Glomerular visceral epithelial cell (primary cell): ENCODE data around the gene REEP1.
"Not testable (repeated sequence)": the region's sequence is repeated elsewhere in the genome, so short reads cannot be mapped to it uniquely, and the experiment has no call there.

Source experiments
- DNase-seq: peaks from one replicate; pipeline ENCODE4 v3.0.0-alpha.2; 2016; ENCODE audit errors: extremely low spot score

Gene REEP1

DNA sequence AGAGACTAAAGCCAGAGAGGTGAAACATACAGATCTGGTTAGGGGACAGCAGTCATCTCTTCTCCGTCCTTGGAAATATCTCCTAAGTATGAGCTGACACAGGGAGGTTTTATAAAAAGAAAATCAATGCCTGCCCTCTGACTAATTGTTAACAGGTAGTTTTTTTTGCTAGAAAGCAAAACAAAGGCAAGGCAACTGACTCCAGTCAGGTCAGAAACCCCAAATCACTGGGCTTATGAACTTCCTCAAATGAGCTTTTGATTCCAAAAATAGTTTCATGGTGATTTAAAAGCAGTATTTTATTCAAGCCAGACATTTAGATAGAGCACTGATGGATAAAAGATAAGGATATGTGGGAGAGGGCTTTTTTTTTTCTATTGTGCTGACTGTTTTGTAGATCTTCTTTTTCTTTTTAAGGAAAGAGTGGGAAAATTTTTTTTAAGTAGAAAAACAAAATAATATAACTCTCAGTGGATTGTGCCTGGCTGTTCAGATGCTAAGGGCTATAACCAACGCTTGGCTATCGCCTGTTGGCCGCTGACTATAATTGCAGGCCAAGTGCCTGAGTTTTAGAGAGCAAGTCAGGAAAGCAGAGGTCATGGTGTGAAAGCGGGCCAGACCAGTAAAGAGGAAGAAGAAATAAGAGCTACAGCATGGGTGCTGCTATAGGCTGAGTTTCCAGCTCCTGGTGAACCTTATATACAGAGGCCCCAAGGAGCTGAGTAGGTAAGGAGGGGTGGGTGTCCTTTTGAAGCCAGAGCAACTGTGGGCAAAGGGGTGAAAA lies 93.3 kb downstream of the REEP1 start:
- DNase-seq = no peak

DNA sequence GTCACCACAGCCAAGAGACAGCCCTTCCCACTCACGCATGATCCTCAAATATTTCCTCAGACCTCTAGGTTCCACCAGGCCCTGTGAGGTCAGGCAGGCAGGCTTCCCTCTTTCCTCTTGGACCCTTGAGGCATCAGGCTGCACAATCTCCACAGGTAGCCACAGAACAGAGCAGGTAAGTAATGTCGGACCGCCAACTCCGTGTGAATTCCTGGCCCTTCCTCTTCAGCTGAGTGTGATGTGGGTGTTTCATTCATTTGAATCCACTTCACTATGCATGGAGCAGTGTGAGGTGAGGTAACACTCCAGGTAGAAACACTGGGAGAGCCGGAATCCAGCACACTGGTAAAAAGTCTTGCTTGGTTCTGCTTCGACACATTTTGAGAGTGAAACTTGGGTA lies 94.2 kb downstream of the REEP1 start:
- DNase-seq = no peak

DNA sequence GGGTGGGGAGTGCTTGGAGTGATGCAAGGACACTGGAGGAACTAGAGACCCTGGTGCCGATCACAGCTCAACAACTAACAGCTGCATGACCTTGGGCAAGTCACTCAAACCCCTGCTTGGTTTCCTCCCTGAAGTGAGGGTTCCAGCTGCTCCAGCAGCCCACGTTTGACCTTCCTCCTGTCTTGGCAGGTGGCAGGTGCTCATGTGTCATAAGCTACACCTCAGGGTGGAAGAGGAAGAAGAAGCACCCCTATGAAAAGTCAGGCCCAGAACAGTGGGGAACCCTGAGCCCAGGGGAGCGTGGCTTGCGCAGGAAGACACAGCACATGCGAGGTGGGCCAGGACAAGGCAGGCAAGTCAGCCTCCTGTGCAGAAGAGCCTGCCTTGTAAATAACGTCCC lies 95.8 kb downstream of the REEP1 start:
- DNase-seq = no peak

DNA sequence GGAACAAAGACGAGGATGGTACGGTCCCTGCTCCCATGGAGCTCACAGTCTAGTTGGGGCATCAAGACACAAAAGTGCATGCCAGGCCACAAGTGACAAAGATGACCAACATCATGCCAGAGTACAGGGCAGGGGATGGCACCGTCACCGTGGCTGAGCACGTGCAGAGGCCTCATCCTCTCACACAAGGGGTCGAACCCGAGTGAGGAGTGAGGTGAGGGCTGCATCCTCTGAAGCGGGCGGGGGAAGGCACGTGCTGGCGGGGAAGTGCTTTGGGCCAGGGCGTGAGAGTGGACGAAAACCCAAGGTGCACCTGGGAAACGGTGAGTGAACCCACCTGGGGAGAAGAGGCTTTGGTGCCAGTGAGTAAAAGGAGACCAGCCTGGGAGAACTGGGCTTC lies 97.2 kb downstream of the REEP1 start:
- DNase-seq = no peak

DNA sequence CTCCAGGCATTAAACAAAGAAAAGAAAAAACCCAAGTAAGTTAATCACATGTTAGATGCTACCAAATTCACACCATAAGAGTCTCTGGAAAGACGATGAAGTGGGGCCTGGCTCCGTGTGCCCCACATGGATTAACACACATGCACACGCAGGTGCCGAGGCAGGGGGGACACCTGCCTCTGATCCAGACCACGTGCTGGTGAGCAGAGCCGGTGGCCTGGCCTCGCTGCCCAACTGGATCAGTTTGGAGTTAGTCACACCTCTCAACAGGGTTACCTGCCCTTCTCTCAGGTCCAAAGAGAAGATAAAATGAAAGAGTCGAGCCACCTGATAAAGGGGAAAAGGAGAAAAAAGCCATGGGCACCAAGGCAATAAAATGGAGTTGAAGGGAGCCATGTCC lies 97.7 kb downstream of the REEP1 start:
- no peak for DNase-seq

DNA sequence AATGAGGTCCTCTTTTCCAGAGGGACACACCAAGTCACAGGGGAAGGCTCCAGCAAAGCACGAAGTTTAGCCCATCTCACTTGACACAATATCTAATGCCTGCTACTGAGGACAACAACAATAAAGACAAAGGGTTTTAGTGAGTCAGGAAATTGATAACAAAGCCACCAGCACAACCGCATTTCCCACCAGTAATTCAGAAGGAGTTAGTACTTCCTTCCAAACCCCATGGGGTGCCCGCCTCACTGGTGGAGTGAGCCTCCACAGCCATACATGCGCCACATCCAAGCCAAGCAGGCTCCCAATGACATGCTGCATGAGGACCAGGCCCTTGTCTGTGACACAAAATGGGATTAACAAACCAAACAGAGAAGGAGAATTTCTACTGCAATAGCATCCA lies 98.1 kb downstream of the REEP1 start:
- DNase-seq = no peak

DNA sequence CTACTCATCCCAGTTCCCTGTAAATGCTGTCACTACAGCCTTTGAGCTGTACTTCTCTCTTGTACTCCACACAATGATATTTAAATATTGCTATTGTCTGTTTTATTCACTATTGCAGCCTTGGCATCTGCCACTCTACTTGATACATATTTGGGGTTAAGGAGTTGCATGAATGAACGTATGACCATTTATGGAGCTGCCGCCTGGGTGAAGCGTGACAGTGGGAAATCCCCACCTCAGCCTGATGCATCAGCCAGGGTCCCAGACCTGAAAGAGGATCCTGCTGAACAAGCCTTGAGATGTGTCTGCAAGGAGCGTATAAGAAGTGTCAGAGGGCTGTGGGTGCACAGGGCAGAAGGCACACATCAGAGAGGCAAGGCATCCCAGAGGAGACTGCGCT lies 99.1 kb downstream of the REEP1 start:
- DNase-seq = peak; percentile 54

DNA sequence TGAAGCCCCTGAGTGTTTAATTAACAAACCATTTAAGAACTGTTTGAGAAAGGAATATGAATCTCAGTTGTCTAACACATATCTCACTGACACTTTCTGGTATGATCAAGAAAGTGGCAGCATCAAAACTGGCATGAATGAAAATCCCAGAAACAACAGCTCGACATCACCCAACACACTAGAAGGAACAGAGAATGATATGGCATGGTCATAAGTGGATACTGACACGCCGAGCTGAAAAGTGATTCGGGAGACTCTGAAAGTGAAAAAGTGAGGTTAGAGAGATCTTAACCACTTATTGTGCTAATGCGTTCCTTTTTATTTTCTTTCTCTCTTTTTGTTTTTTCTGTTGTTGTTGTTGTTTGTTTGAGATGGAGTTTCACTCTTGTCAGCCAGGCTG lies 100.3 kb downstream of the REEP1 start:
- no peak for DNase-seq

DNA sequence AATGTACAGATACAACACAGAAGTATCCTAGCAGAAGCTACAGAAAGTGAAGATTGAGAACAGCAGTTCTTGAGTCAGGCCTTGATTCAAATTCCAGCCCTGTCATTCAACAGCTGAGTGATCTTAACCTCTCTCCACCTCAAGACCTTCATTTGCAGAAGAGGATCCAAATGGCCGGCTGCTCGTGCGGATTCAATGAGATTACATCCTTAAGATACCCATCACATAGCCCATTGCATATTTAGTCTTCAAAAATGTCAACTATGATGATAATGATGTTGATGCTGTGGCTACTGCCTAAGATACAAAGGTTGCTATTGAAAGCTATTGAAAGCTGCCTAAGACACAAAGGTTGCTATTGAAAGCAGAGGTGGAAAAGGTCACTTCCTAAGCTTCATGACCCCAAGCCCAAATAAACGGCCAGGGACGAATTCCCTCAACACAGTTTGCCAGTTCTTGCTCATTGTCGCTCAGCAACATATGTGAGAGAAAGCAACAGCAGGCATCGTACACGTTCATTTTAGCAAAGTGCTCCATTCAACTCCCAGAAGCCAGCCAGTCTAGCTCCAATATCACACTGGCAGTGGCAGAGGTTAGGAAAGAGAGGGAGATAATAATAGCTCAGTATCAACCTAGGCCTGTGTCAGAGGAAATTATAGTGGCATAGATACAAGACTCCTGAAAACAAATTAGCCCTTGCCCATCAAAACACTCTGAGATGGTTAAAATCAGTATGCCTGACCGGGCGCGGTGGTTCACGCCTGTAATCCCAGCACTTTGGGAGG lies 102.0 kb downstream of the REEP1 start:
- DNase-seq = no peak

DNA sequence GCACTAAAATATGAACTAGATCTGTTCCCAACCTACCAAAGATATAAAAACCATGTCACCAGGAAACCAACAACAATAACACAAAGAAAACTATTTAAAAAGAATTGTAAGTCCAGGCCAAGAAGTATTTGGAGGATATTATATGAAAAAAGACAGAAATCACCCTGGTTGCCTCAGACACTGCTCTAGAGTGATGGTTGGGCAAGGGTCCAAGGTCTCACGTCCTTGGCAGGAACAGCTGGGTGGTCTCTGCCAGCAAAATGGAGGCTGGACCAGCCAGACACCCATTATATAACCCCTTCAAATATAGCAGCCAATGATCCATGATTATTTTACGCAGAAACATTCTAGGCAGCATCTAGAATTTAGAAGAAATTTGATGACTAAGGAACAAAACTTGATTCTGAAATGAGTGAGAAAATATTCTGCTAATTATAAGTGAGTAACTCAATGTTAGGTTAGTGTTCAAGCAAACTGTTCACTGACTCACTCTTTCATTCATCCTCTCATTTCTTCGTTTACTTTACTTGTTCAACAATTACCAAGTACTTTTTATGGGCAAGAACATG lies 102.8 kb downstream of the REEP1 start:
- DNase-seq = no peak

DNA sequence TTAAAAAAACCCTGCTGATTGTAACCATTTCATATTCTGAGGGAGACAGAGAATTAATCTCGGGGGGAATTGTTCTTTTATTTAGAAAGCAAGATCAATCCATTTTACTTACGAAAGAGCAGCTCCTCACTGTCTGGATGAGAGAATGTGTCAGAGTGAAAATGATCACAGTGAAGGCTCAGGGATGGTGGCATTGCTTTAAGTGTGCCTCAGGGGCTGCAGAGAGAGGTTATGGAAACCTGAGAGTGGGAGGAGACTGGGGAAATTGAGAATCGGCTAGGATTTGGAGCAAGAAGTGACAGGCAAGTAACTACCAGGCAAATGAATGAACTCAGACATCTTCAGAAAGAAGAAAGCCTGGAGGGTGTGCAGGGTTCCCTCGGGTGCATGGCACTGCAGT lies 104.0 kb downstream of the REEP1 start:
- DNase-seq = no peak

DNA sequence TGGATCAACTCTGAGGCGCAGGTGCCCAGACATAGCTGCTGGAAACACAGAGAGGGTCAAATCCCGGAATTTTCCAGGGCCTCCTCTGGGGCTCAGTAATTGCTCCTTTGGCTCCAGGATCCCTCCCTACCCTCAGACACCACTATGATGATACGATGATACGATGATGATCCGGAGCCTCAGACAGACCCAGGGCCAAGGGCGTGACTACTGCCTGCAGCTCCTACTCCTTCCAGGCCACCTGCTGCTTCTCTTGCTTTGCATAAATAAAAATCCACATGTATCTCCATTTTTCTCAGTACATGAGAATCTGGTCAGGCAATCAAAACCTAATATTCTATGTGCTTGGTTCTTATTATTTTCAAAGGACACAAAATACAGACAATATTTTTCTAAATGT lies 104.5 kb downstream of the REEP1 start:
- no peak for DNase-seq

DNA sequence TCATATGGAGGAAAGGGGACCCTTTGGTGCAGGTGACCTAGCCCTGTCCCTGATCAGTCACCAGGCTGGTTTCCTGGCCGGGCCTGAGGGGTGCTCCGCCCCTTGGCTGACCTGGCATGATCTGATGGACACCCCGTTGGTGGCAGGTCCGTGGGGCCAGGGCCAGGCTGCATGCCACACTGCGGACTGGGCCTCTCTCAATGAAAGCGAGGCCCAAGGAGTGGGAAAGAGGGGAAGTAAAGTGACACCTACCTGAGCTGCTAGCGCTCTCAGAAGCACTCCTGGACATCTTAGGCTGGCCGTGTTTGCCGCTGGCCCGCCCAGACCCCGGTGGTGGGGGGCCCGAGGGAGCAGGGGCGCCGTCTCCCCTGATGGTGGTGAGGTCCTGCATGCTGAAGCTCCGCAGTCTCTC lies 105.0 kb downstream of the REEP1 start:
- no peak for DNase-seq

DNA sequence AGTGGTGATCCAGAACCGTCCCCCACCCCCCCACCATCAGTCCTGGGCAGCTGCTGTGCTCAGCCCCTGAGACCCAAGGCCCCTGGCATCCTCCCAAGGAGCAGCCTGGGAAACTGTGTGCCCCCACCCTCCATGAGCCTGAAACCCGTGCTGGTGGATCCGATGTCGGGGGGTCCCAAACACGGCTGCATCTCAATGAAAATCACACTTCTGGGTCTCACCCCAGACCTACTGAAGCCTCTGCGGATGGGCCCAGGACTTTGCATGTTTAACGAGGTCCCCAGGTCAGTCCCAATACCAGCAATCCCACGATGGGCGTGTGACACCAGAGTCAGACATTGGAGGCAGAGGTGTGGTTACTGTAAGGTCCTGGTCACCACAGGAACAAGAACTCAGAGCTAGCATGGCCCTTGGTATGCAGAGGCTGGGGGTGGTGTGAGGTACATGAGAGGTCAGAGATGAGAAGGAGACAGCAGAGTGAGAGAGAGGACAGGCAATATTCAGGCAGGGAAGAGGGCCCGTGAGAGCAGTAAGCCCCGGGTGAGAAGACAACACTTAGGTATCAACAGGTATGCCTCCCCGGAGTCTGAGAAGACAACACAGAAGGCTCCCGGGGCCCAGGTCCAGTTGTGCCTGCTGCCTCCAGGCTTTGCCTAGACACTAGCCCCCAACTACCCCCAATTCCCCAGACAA lies 105.6 kb downstream of the REEP1 start:
- no peak for DNase-seq

DNA sequence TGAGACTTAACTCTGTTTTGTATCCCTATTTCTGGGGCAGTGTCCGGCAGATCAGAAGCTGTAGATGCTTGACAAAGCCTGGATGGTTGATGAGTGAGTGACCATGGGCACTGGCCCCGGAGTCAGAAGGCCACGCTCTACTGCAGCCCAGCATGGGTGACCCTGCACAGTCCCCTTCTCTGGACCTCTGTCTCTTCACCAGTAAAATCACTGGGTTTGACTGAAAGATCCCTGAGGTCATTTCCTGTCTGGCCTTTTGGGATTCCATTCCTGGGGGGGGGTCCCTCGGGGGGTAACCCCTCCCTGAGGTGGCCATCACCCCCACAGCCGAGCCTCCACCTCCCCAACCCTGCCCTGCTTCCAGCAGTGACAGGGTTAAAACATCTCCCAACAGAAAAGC lies 106.5 kb downstream of the REEP1 start:
- DNase-seq = no peak

DNA sequence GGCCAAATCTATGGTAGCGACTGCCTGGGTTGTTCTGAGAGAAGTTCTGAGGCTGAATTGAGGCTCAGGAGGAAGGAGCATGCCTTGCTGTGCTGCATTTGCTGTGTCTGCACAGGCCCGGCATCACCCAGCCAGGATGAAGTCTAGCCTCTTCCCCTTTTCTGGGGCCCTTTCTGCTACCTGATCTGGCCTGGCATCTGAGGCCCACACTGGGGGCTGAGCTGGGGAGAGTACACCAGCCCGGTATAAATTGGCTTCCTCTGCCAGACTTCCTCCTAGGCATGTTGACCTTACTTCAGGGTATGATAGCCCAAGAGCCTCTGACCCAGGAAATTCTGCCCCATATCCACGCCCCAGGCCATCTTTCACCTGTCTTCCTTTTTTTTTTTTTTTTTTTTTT lies 108.2 kb downstream of the REEP1 start:
- DNase-seq = no peak

DNA sequence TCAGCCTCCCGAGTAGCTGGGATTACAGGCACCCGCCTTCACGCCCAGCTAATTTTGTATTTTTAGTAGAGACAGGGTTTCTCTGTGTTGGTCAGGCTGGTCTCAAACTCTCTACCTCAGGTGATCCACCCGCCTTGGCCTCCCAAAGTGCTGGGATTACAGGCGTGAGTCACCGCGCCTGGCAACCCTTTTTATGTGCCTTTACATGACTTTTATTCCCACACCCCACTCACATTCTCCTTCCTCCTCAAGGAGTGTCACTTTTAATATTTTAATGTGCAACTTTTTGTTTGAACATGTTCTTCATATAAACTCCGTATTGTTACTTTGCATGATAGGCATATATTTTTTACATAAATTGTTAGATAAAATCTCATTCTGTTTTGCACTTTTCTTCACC lies 108.9 kb downstream of the REEP1 start:
- not testable (repeated sequence) for DNase-seq

DNA sequence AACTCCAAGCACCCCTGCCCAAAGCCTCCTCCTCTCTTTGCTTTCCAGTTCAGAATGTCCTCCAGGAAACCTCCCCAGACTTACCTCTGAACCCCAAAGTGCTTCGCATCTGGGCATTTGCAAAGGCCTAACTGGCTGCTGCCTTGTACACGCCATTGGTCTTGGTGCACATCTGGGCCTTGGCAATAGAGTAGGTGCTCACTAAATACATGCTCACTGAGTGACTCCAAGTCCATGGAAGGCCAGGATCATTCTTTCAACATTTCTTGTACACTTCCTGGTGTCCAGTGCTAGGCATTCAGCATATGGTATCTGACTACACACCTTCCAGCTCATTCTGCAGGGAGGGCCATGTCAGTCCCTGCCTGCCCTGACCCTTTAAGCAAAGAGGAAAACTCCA lies 109.7 kb downstream of the REEP1 start:
- DNase-seq = no peak

DNA sequence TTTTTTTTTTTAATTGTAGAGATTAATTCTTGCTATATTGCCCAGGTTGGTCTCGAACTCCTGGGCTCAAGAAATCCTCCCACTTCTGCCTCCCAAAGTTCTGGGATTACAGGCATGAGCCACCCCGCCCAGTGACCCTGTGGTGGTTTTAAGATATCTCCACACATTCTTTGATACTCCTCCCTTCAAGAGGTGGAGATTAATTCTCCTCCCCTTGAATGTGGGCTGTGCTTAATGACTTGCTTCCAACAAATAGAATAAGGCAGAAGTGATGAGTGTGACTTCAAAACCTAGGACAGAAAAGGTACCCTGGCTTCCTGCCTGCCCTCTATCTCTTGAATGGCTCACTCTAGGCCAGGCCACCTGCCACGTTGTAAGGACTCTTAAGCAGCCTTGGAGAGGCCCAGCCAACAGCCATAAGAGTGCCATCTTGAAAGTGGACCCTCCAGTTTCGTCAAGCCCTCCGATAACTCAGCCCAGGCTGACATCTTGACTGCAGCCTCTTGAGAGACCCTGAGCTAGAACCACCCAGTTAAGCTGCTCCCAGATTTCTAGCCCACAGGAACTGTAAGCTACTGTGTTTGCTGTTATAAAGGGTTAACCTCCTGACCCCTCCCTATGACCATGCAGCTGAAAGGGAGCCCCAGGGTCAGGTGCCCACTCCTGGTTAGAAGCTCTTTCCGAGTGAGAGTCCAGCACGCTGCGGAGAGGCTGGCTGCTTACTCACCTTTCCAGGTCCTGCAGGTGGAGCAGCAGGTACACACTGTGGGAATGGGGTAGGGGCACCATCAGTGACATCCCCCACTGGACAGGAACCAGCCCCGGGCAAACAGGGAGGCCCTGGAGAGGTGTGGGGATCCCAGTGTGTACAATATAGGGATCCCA lies 110.5 kb downstream of the REEP1 start:
- DNase-seq = no peak

DNA sequence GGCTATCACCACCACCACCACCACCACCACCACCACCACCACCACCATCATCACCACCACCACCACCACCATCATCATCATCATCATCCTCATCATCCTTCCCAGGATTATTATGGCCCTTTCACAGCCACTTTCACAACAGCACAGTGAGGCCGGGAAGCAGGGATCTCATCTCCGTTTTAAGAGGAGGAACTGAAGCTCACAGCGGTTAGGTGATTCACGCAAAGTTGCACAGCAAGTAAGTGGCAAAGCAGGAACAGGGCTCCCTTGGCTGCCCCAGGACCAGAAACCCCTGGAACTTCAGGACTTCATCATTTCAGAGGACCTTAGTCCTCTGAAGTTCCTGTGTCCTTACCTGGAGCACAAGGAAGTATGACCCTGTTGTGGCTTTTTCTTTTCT lies 111.4 kb downstream of the REEP1 start:
- no peak for DNase-seq

DNA sequence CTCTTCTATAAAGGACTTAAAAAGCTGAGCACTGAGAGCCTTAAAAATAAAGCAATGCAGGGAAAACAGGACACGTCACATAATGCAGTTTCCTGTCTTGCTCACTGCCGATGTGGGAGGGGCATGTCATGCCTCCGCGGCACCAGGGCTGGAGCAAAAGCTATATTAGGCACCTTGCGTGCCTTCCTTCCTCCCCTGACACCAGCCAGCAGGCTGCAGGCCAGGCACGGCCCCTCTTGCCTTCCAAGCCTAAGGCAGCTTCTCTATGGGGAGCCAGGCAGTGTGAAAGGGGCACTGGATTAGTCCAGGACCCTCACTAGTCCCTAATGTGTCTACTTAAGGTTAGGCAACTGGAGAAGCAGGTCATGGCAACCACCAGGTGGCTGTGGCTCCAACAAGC lies 111.8 kb downstream of the REEP1 start:
- DNase-seq = no peak
